NCI-H510A (cell line): ENCODE data around the gene SLIT1.
A peak's percentile ranks its signal among the peaks of the same experiment; 100 is the strongest.

ENCODE experiments used
- DNase-seq: peaks from one replicate; lab custom pipeline; 2025; lab: John Stamatoyannopoulos, UW

The SLIT1 gene

DNA sequence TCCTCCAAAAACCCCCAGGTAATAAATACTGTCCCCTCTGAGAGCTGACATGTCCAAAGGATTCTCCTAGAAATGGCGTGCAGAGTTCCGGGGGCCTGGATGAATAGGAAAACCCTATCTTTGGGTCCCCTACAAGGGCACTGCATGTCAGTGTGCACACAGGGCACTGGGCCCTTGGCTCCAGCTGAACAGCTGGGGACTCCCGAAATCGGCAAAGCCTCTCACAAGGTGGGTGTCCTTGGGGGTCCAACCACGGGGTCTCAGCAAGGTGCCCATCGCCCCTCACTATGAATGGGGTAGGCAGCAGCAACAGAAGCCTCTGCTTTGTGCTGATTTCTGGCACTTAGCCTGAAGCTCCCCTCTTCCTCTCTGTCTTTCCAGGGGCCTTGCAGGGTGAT lies 46.1 kb downstream of the SLIT1 start:
- no peak for DNase-seq

- no peak for DNase-seq
These were observed 46.9 kb downstream of the SLIT1 start for GRCh38 chr10:97138846-97139245.

DNA sequence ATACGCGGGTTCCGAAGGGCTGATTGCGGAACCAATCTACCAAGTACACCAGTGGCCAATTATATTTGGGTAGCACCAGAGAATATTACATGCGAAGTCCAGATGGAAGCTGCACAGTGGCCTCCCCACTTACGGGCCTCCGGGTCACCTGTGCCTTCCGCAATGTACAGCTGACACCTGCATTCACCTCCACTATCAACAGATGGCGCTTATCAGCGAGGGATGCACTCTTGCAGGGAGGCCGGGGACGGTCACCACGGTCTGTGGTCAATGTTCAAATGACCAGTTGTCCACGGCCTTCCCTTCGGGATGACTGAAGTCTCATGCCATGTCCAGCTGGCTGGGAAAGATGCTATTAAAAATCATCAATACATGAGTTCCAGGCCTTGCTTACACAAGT lies 47.6 kb downstream of the SLIT1 start:
- no peak for DNase-seq

- peak; percentile 15 for DNase-seq
These were observed 49.0 kb downstream of the SLIT1 start for GRCh38 chr10:97136756-97137155.

- DNase-seq: no peak
These were observed 50.3 kb downstream of the SLIT1 start for GRCh38 chr10:97135464-97135863.

- DNase-seq: no peak
These were observed 50.8 kb downstream of the SLIT1 start for GRCh38 chr10:97134983-97135382.

DNA sequence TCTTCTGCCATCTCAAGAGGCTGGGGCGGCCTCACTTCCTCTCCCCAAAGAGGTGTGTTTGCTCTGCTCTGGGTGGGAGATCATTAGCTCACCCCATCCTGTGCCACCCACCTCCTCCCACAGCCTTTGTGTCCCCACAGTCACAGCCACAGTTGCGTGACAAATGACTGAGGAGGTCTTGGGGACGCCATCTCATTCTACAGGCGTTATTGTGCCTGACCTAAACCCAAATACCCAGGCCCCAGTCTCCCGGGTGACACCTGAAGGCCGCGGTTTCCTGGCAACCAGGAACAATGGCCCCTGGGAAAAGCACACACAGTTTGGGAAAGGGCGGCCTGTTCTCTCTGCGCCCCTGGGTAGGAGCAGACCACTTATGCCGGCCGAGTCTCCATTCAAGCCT lies 51.6 kb downstream of the SLIT1 start:
- DNase-seq: no peak

DNA sequence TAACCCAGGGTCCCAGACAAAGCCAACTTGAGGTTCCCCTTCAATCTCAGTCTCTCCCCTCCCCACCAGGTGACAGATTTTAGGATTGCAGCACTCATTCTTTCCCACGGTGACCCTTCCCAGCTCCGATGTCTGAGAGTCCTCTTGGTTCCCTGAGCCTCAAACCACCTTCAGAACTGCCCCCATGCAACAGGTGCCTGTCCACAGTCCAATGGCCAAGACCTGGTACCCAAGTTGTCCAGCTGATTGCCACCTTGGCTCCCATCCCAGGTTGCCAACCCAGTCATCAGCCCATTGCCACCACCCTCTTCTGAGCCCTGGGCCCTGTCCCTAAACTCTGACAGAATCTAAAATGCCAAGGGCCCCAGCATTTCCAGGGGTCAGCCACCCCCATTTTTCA lies 53.5 kb downstream of the SLIT1 start:
- no peak for DNase-seq

GRCh38 chr10:97131666-97132065 lies 54.1 kb downstream of the SLIT1 start:
- DNase-seq: no peak

DNA sequence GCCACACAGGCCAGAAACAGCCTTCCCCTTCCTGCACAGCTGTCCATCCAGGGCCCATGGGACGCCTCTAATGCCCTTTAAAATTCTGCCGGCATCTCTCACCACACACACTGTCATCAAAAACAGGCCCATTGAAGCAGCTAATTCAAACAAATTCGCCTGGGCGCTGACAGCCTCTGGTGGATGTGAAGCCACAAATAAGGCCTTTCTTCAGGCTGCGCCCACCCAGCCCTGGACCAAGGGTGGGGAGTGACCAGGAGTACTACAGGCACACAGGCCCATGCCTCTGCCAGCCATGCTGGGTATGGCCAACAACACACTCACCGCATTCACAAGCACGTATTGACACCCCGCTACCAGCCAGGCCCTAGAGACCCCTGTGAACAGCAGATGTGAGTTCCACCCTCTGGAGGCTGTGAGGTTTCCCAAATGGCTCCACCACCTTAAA lies 54.6 kb downstream of the SLIT1 start:
- no peak for DNase-seq

- no peak for DNase-seq
These were observed 56.1 kb downstream of the SLIT1 start for GRCh38 chr10:97129666-97130065.

DNA sequence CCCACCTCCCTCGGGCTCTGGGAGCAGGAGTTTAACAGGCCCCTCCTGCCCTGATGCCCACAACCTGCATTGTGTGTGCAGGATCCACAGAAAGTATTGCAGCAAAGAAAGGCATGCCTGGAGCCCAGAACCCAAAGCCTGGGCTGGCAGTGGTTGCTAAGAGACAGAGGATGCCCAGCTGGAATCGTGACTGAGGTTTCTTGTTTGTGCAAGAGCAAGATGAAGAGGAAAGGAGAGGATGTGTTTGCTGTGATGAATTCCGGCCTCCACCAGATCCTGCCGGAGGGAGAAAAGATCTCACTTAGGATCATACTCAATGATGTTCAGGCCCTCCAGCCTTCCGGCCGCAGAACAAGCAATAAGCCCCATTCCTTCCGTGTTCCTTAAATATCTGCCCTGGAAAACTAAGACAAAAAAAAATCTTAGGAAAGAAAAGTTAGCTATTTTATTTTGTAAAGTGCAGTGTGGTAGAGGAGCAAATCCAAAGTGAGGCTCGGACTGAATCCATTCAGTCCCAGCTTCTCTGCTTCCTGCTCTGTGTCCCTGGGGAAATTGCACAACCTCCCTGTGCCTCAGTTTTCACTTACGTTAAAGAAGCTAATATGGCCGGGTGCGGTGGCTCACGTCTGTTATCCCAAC lies 57.1 kb downstream of the SLIT1 start:
- peak; percentile 70 for DNase-seq

- no peak for DNase-seq
These were observed 57.7 kb downstream of the SLIT1 start for GRCh38 chr10:97128039-97128492.

- DNase-seq: no peak
These were observed 58.2 kb downstream of the SLIT1 start for GRCh38 chr10:97127509-97127908.

DNA sequence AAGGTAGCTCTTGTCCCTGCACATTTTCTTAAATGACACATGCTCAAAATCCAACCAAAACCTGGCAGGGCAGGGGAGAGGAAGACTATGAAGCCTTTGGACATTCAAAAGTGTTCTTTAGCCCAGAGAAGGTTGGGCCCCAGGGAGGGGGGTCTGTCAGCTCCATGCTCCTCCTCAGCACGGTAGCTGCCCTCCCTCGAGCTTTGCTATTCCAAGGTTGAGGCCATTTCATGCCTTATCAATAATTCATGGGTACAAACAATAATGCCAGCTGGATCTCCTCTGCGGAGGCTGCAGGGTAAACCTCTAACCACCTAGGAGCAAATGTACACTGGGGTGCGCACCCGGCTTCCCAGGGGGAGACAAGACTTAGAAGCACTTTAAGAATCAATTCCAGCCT lies 61.5 kb downstream of the SLIT1 start:
- DNase-seq: no peak

DNA sequence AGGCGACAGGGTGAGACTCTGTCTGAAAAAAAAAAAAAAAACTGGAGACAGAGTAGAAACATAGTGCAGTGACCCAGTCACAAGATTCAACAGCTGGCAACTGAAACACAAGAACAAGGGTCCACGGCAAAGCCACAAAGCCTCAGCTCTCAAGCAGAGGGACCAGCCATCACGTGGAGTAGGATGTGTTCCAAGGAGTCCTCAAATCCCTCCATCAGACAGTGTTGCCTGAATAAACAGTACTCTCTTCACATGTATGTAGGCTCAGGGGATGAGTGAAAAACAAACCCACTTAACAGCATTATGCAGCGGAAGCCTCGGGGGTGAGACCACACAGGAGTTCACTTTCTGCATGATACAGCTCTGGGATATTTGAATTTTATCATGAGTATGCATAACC lies 62.0 kb downstream of the SLIT1 start:
- DNase-seq: peak; percentile 27

DNA sequence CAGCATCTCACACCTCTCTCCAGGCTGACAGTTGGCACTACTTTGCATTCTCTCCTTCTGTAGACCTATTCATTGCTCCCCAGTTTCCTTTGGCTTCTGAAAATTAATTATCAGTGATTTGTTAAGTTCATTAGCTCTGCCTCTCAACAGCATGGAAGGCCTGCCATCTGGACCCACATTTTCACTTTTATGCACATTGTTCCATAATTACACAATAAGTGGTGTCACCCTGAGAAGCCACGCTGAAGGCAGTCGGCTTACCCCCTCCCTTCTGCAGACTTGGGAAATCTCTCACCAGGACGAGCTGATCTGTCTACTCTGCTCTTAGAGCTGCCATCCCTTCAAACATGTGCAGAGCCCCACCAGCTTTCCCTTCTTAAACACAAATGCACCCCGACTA lies 64.7 kb downstream of the SLIT1 start:
- DNase-seq: no peak

GRCh38 chr10:97120370-97120769 lies 65.4 kb downstream of the SLIT1 start:
- DNase-seq: no peak

- no peak for DNase-seq
These were observed 66.6 kb downstream of the SLIT1 start for GRCh38 chr10:97119058-97119745.

DNA sequence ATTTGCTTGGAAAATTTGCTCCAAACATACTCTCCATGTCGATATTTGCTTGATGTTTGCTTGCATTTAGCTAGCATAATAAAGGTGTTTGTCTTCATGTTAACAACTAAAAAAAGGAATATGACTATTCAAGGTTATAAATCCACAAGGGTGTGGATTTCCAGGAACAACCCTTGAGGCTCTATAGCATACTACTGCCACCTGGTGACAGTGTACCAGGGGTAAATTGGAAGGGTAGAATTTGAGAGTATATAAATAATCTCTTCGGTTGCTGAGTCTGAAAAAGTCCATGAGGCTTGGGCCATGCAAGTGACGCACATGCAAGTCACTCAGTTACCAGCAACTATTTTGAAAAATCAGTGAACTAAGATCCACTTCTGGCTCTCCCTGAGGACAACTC lies 68.4 kb downstream of the SLIT1 start:
- no peak for DNase-seq

DNA sequence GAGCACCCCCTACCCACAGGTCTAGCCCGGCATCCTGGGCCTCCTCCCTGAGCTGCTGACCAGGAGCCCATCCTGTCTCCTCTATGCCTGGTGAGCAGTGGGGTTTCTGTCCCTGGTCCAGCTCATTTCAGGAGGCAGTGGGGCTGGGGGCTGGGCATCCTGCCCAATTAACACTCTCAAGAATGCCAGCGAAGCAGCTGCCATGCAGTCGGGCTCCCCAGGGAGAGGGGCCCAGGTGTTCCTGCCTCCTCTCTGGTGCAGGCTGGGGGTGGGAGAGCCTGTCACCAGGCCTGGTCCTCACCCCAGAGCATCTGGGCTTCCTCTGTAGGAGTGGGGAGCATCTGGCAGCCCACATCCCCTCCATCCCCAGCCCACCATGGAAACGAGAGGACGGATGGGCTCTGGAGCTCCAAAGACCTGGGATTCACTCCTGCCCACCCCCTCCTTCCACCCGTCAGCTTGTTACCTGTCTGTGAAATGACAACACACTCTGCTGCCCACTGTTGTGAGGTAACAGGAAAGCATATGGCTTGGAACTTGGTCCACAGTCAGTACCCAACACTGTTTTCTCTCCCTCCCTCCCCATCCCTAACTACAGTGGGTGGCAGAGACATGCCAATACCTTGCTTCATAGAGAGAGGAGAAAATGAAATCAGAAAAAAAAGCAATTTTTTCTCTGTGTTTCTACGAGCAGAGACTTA lies 69.1 kb downstream of the SLIT1 start:
- no peak for DNase-seq

- no peak for DNase-seq
These were observed 69.9 kb downstream of the SLIT1 start for GRCh38 chr10:97115846-97116245.

DNA sequence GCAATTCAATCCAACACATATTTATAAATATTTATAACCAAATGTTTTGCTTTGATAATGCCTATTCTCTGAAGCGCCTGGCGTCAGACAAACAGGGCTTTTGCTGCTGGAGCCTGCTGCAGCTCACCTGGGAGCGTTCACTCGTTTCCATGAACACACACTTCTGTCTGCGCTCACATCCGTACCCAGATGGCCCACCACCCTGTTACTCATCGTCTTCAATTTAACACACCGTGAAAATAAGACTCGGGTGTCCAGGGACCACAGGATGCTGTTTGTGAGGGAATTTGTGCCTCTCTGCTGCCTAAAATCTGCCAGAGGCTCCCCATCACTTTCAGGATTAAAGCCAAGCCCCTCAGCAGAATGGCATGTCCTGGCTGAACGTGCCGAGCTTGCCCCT lies 74.1 kb downstream of the SLIT1 start:
- no peak for DNase-seq
